Activated CD4-positive, alpha-beta T cell treated with anti-CD3 and anti-CD28 coated beads for 36 hours (primary cell): Measurements from ENCODE around the gene TMEM179. TPM values are rescaled to one million over a fixed set of nuclear protein-coding genes. Genes with fewer than 3 reads are reported as not detected.

Source experiments
- ATAC-seq: fragments of 200-7000 bp; cut with Tn5 transposase; one replicate; pipeline ENCODE4 v1.10.0; 2021; ENCODE audit warnings: mild to moderate bottlenecking, moderate library complexity
- CTCF ChIA-PET: fragments of 350-600 bp; sonication (Branson Sonifier 250); formaldehyde crosslinking; loops from one replicate; lab custom pipeline; 2021; ENCODE audit warnings: antibody characterized with exemption; lab: Charles Lee
- POLR2A ChIA-PET: fragments of 350-600 bp; sonication (Branson Sonifier 250); formaldehyde crosslinking; loops from one replicate; lab custom pipeline; 2021; ENCODE audit warnings: antibody characterized with exemption, inconsistent platforms; lab: Charles Lee
- DNase-seq: peaks from one replicate; pipeline ENCODE4 v3.0.0-alpha.2; 2020
- H3K27ac Mint-ChIP-seq: one replicate; pipeline ENCODE4 v1.8.0; 2021; ENCODE audit warnings: mixed read lengths
- H3K27me3 Mint-ChIP-seq: one replicate; pipeline ENCODE4 v1.8.0; 2021; ENCODE audit warnings: mixed read lengths
- H3K36me3 Mint-ChIP-seq: one replicate; pipeline ENCODE4 v1.8.0; 2021; ENCODE audit warnings: low read depth, mixed read lengths
- H3K4me1 Mint-ChIP-seq: one replicate; pipeline ENCODE4 v1.8.0; 2021; ENCODE audit warnings: mixed read lengths
- H3K4me3 Mint-ChIP-seq: one replicate; pipeline ENCODE4 v1.8.0; 2021; ENCODE audit warnings: mild to moderate bottlenecking, moderate library complexity, mixed read lengths
- H3K9me3 Mint-ChIP-seq: one replicate; pipeline ENCODE4 v1.8.0; 2021; ENCODE audit warnings: low read depth, mixed read lengths
- intact Hi-C, 2 experiments: fragments of 100-400 bp; cut with DNase I in 1 of 2; cut with micrococcal nuclease in 1 of 2; formaldehyde crosslinking; loops; one replicate each; pipeline versions ENCODE4 v1.14.2 to v1.15.1; 2022 to 2024; cut with DNase I, micrococcal nuclease
- total RNA-seq, 2 experiments: library from RNA; stranded (reverse); gene quantifications; one replicate each; pipeline ENCODE4 v1.2.3, GENCODE V29; 2021

The TMEM179 gene
- total RNA-seq, 2 experiments from 2014 or later, result 0.32 TPM; not detected in 1

GRCh38 chr14:104596927-104597351 lies 7.6 kb downstream of the TMEM179 start:
- DNase-seq (no peak), ATAC-seq (no peak)
- Mint-ChIP-seq H3K36me3 (no peaks in the 10 kb centered on the region), H3K27ac (no peak overlapping the region), H3K4me1 (no peaks in the 10 kb centered on the region), H3K4me3 (no peak overlapping the region), H3K27me3 (peaks cover 14% of the 10 kb centered on the region), H3K9me3 (no peaks in the 10 kb centered on the region)
- intact Hi-C loops, result no loop called here
- ChIA-PET CTCF (no interaction called here), POLR2A (no interaction called here)

- Mint-ChIP-seq H3K27me3 (peaks cover 14% of the 10 kb centered on the region), H3K9me3 (no peaks in the 10 kb centered on the region), H3K27ac (no peak overlapping the region), H3K4me1 (no peaks in the 10 kb centered on the region), H3K4me3 (no peak overlapping the region), H3K36me3 (no peaks in the 10 kb centered on the region)
- DNase-seq (no peak), ATAC-seq (no peak)
- intact Hi-C loops, result no loop called here
- ChIA-PET POLR2A (no interaction called here), CTCF (no interaction called here)
Measured at GRCh38 chr14:104596451-104596918, 8.1 kb downstream of the TMEM179 start.

GRCh38 chr14:104595911-104596450 lies 8.6 kb downstream of the TMEM179 start:
- Mint-ChIP-seq H3K9me3 (no peaks in the 10 kb centered on the region), H3K27ac (no peak overlapping the region), H3K36me3 (no peaks in the 10 kb centered on the region), H3K27me3 (peaks cover 14% of the 10 kb centered on the region), H3K4me1 (no peaks in the 10 kb centered on the region), H3K4me3 (no peak overlapping the region)
- ChIA-PET POLR2A (no interaction called here), CTCF (no interaction called here)
- intact Hi-C loops, result no loop called here
- DNase-seq (no peak), ATAC-seq (no peak)

GRCh38 chr14:104595116-104595675 lies 9.4 kb downstream of the TMEM179 start:
- Mint-ChIP-seq H3K27ac (no peak overlapping the region), H3K27me3 (peaks cover 10% of the 10 kb centered on the region), H3K9me3 (no peaks in the 10 kb centered on the region), H3K4me3 (no peak overlapping the region), H3K36me3 (no peaks in the 10 kb centered on the region), H3K4me1 (no peaks in the 10 kb centered on the region)
- no peak for DNase-seq
- ChIA-PET POLR2A (no interaction called here), CTCF (no interaction called here)
- intact Hi-C loops, result no loop called here
- ATAC-seq, result no peak

GRCh38 chr14:104594310-104595046 lies 10.1 kb downstream of the TMEM179 start:
- ChIA-PET CTCF (no interaction called here), POLR2A (no interaction called here)
- intact Hi-C loops, result no loop called here
- ATAC-seq (no peak), DNase-seq (no peak)
- Mint-ChIP-seq H3K27ac (no peak overlapping the region), H3K4me1 (no peaks in the 10 kb centered on the region), H3K27me3 (peaks cover 8% of the 10 kb centered on the region), H3K36me3 (no peaks in the 10 kb centered on the region), H3K4me3 (no peak overlapping the region), H3K9me3 (no peaks in the 10 kb centered on the region)

GRCh38 chr14:104593710-104594136 lies 10.8 kb downstream of the TMEM179 start:
- Mint-ChIP-seq H3K27ac (no peak overlapping the region), H3K9me3 (no peaks in the 10 kb centered on the region), H3K36me3 (no peaks in the 10 kb centered on the region), H3K4me1 (no peaks in the 10 kb centered on the region), H3K4me3 (no peak overlapping the region), H3K27me3 (peaks cover 8% of the 10 kb centered on the region)
- POLR2A ChIA-PET, result no interaction called here
- DNase-seq (no peak), ATAC-seq (no peak)
- intact Hi-C loops, result no loop called here
- CTCF ChIA-PET, result no interaction called here

GRCh38 chr14:104593241-104593701 lies 11.3 kb downstream of the TMEM179 start:
- no peaks in the 10 kb centered on the region for H3K4me1 Mint-ChIP-seq
- H3K9me3 Mint-ChIP-seq, result no peaks in the 10 kb centered on the region
- POLR2A ChIA-PET, result no interaction called here
- peaks cover 8% of the 10 kb centered on the region for H3K27me3 Mint-ChIP-seq
- H3K36me3 Mint-ChIP-seq, result no peaks in the 10 kb centered on the region
- no peak overlapping the region for H3K27ac Mint-ChIP-seq
- intact Hi-C loops, result no loop called here
- H3K4me3 Mint-ChIP-seq, result no peak overlapping the region
- CTCF ChIA-PET, result no interaction called here
- no peak for ATAC-seq
- no peak for DNase-seq

GRCh38 chr14:104592785-104593184 lies 11.8 kb downstream of the TMEM179 start:
- DNase-seq (no peak), ATAC-seq (no peak)
- Mint-ChIP-seq H3K4me1 (no peaks in the 10 kb centered on the region), H3K27ac (no peak overlapping the region), H3K9me3 (no peaks in the 10 kb centered on the region), H3K4me3 (no peak overlapping the region), H3K36me3 (no peaks in the 10 kb centered on the region), H3K27me3 (peaks cover 8% of the 10 kb centered on the region)
- intact Hi-C loops, result no loop called here
- CTCF ChIA-PET, result no interaction called here
- POLR2A ChIA-PET, result no interaction called here

- Mint-ChIP-seq H3K9me3 (no peaks in the 10 kb centered on the region), H3K36me3 (no peaks in the 10 kb centered on the region), H3K4me1 (no peaks in the 10 kb centered on the region), H3K27me3 (peaks cover 7% of the 10 kb centered on the region), H3K4me3 (no peak overlapping the region), H3K27ac (no peak overlapping the region)
- ATAC-seq (no peak), DNase-seq (no peak)
- CTCF ChIA-PET, result no interaction called here
- intact Hi-C loops, result no loop called here
- POLR2A ChIA-PET, result no interaction called here
Measured at GRCh38 chr14:104592292-104592672, 12.3 kb downstream of the TMEM179 start.

GRCh38 chr14:104591506-104592291 lies 12.9 kb downstream of the TMEM179 start:
- intact Hi-C loops, result no loop called here
- DNase-seq (no peak), ATAC-seq (no peak)
- no peaks in the 10 kb centered on the region for H3K4me1 Mint-ChIP-seq
- ChIA-PET CTCF (no interaction called here), POLR2A (no interaction called here)
- H3K4me3 Mint-ChIP-seq, result no peak overlapping the region
- peaks cover 7% of the 10 kb centered on the region for H3K27me3 Mint-ChIP-seq
- H3K36me3 Mint-ChIP-seq, result no peaks in the 10 kb centered on the region
- H3K27ac Mint-ChIP-seq, result no peak overlapping the region
- H3K9me3 Mint-ChIP-seq, result no peaks in the 10 kb centered on the region

GRCh38 chr14:104591031-104591430 lies 13.5 kb downstream of the TMEM179 start:
- Mint-ChIP-seq H3K27me3 (peaks cover 5% of the 10 kb centered on the region), H3K27ac (no peak overlapping the region), H3K4me3 (no peak overlapping the region), H3K9me3 (no peaks in the 10 kb centered on the region), H3K4me1 (no peaks in the 10 kb centered on the region), H3K36me3 (no peaks in the 10 kb centered on the region)
- DNase-seq, result no peak
- intact Hi-C loops, result no loop called here
- no peak for ATAC-seq
- POLR2A ChIA-PET, result no interaction called here
- CTCF ChIA-PET, result no interaction called here
